DOHH2 (cell line): Measurements from ENCODE around the gene RPS27.

ENCODE experiments used
- H3F3A ChIP-seq: fragments of 200-600 bp; sonication (generic), shearing (Covaris generic); 2 replicates; pipeline ENCODE4 v1.6.0; 2016; ENCODE audit warnings: antibody characterized with exemption, mild to moderate bottlenecking; ENCODE audit not compliant: control insufficient read depth, insufficient read depth
- H3K27ac ChIP-seq: fragments of 200-600 bp; sonication (generic); 2 replicates; pipeline ENCODE4 v1.5.1; 2014; ENCODE audit warnings: low read depth, mild to moderate bottlenecking, low read length, moderate library complexity
- H3K27me3 ChIP-seq: fragments of 200-600 bp; sonication (generic); 2 replicates; pipeline ENCODE4 v1.6.1; 2014; ENCODE audit warnings: mild to moderate bottlenecking, low read length, mixed read lengths; ENCODE audit not compliant: control insufficient read depth
- H3K36me3 ChIP-seq: fragments of 200-600 bp; sonication (generic); 2 replicates; pipeline ENCODE4 v1.6.1; 2014; ENCODE audit warnings: mild to moderate bottlenecking, low read length, moderate library complexity, mixed read lengths; ENCODE audit not compliant: control insufficient read depth
- H3K4me1 ChIP-seq: fragments of 200-600 bp; sonication (generic); 2 replicates; pipeline ENCODE4 v1.6.1; 2014; ENCODE audit warnings: mild to moderate bottlenecking, low read length, mixed read lengths; ENCODE audit not compliant: control insufficient read depth
- H3K4me2 ChIP-seq: fragments of 200-600 bp; sonication (generic); 2 replicates; pipeline ENCODE4 v1.6.0; 2014; ENCODE audit warnings: mild to moderate bottlenecking, low read length, moderate library complexity
- H3K4me3 ChIP-seq: fragments of 200-600 bp; sonication (generic); 2 replicates; pipeline ENCODE4 v1.5.1; 2014; ENCODE audit warnings: mild to moderate bottlenecking, low read length, mixed read lengths
- H3K79me2 ChIP-seq: fragments of 200-600 bp; sonication (generic); 2 replicates; pipeline ENCODE4 v1.6.1; 2014; ENCODE audit warnings: mild to moderate bottlenecking, low read length, mixed read lengths; ENCODE audit not compliant: control insufficient read depth
- H3K9me2 ChIP-seq: fragments of 200-600 bp; sonication (generic); replicated peaks from 2 replicates; pipeline ENCODE4 v1.6.1; 2014; ENCODE audit warnings: mild to moderate bottlenecking, low read length, mixed read lengths; ENCODE audit not compliant: control insufficient read depth
- H3K9me3 ChIP-seq: fragments of 200-600 bp; sonication (generic); 2 replicates; pipeline ENCODE4 v1.6.1; 2014; ENCODE audit warnings: antibody characterized with exemption, low read length, mixed read lengths; ENCODE audit not compliant: control insufficient read depth, insufficient read depth
- H4K20me1 ChIP-seq: fragments of 200-600 bp; sonication (generic); 2 replicates; pipeline ENCODE4 v1.6.0; 2014; ENCODE audit warnings: low read depth, mild to moderate bottlenecking, antibody characterized with exemption, low read length, moderate library complexity; ENCODE audit not compliant: control insufficient read depth, insufficient read depth
- EZH2phosphoT487 ChIP-seq: fragments of 200-600 bp; sonication (generic); IDR thresholded peaks from 2 replicates; pipeline ENCODE4 v1.6.1; 2017; ENCODE audit warnings: borderline replicate concordance, mild to moderate bottlenecking, antibody characterized with exemption, low read length, moderate library complexity, mixed read lengths
- TF ChIP-seq, protein P1 (sequence below): fragments of 200-600 bp; sonication (generic); IDR thresholded peaks from one replicate; pipeline ENCODE4 v1.5.1; 2014; ENCODE audit warnings: antibody characterized with exemption, mild to moderate bottlenecking, low read depth, low read length; ENCODE audit not compliant: poor library complexity, severe bottlenecking

Gene RPS27

GRCh38 chr1:153951801-153952200 lies 38.8 kb upstream of the RPS27 start:
- no peak overlapping the region for H3K4me2 ChIP-seq
- H3K4me3 ChIP-seq = no peak overlapping the region
- no peak overlapping the region for H3K27ac ChIP-seq
- H3K79me2 ChIP-seq = peaks cover 50% of the 10 kb centered on the region
- no peaks in the 10 kb centered on the region for H3K9me3 ChIP-seq
- peaks cover 88% of the 10 kb centered on the region for H3K36me3 ChIP-seq
- TF ChIP-seq, protein P1, sequence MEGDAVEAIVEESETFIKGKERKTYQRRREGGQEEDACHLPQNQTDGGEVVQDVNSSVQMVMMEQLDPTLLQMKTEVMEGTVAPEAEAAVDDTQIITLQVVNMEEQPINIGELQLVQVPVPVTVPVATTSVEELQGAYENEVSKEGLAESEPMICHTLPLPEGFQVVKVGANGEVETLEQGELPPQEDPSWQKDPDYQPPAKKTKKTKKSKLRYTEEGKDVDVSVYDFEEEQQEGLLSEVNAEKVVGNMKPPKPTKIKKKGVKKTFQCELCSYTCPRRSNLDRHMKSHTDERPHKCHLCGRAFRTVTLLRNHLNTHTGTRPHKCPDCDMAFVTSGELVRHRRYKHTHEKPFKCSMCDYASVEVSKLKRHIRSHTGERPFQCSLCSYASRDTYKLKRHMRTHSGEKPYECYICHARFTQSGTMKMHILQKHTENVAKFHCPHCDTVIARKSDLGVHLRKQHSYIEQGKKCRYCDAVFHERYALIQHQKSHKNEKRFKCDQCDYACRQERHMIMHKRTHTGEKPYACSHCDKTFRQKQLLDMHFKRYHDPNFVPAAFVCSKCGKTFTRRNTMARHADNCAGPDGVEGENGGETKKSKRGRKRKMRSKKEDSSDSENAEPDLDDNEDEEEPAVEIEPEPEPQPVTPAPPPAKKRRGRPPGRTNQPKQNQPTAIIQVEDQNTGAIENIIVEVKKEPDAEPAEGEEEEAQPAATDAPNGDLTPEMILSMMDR = no peak
- no peak for TF ChIP-seq EZH2phosphoT487
- no peaks in the 10 kb centered on the region for H3K9me2 ChIP-seq
- H3K4me1 ChIP-seq = peaks cover 63% of the 10 kb centered on the region
- peaks cover 19% of the 10 kb centered on the region for H3F3A ChIP-seq
- H3K27me3 ChIP-seq = no peaks in the 10 kb centered on the region
- H4K20me1 ChIP-seq = peaks cover 19% of the 10 kb centered on the region; the same call in 1 of the 2 replicates

- H3K27me3 ChIP-seq = no peaks in the 10 kb centered on the region
- peaks cover 19% of the 10 kb centered on the region; the same call in 1 of the 2 replicates for H4K20me1 ChIP-seq
- H3F3A ChIP-seq = peaks cover 4% of the 10 kb centered on the region
- H3K9me2 ChIP-seq = no peaks in the 10 kb centered on the region
- peaks cover 67% of the 10 kb centered on the region for H3K79me2 ChIP-seq
- H3K36me3 ChIP-seq = peaks cover 82% of the 10 kb centered on the region
- no peaks in the 10 kb centered on the region for H3K9me3 ChIP-seq
- H3K4me3 ChIP-seq = no peak overlapping the region
- no peak overlapping the region for H3K4me2 ChIP-seq
- peaks cover 49% of the 10 kb centered on the region for H3K4me1 ChIP-seq
- TF ChIP-seq, protein P1 = no peak
- TF ChIP-seq EZH2phosphoT487 = no peak
- no peak overlapping the region for H3K27ac ChIP-seq
Measured at GRCh38 chr1:153953859-153954365, 36.6 kb upstream of the RPS27 start.

DNA sequence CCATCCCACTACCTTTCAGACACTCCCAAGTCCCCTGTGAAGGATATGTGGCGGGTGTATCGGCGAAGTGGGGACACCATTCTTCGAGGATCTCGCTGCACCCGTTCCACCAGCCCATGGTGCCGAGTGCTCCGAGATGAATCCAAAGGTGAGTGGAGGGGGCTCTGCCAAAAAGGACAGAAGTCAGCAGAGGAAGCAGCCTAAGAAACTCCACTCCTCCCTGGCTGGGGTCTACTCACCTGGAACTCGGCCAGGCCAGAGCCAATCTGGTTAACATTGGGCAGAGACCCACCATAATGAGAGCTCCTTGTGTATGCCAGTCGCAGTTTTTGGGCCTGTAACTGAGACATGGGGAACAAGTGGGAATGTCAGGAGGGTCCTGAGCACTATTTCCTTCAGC lies 35.7 kb upstream of the RPS27 start:
- Histone ChIP-seq H3K27ac (no peak overlapping the region), H3K9me2 (no peaks in the 10 kb centered on the region), H3K4me2 (no peak overlapping the region), H3K4me1 (peaks cover 49% of the 10 kb centered on the region), H3K36me3 (peaks cover 82% of the 10 kb centered on the region), H3F3A (peaks cover 3% of the 10 kb centered on the region), H4K20me1 (peaks cover 19% of the 10 kb centered on the region; the same call in 1 of the 2 replicates), H3K27me3 (no peaks in the 10 kb centered on the region), H3K79me2 (peaks cover 67% of the 10 kb centered on the region), H3K9me3 (no peaks in the 10 kb centered on the region), H3K4me3 (no peak overlapping the region)
- TF ChIP-seq, protein P1 = no peak
- no peak for TF ChIP-seq EZH2phosphoT487
